ENCODE results near the gene RPS6KA5.
"Not testable (repeated sequence)": the region's sequence is repeated elsewhere in the genome, so short reads cannot be mapped to it uniquely, and the experiment has no call there.

The RPS6KA5 gene

GRCh38 chr14:91060351-91061055, at the start of gene RPS6KA5:
TSS of gene RPS6KA5 (minus strand) at chr14:91060641. CDS start at chr14:91060434, 207 bp downstream.
- DNase-seq: peak; percentile 99

GRCh38 chr14:91108941-91109611, 48.6 kb upstream of the RPS6KA5 start:
- no peak for DNase-seq

GRCh38 chr14:91103116-91103515, 42.7 kb upstream of the RPS6KA5 start:
- DNase-seq: no peak

- no peak for DNase-seq
These were observed 39.7 kb upstream of the RPS6KA5 start for GRCh38 chr14:91100102-91100501.

GRCh38 chr14:91098591-91098990, 38.1 kb upstream of the RPS6KA5 start:
- no peak for DNase-seq

GRCh38 chr14:91097657-91098056, 37.2 kb upstream of the RPS6KA5 start:
- not testable (repeated sequence) for DNase-seq

- DNase-seq: no peak
These were observed 34.7 kb upstream of the RPS6KA5 start for GRCh38 chr14:91095178-91095577.

- no peak for DNase-seq
These were observed 34.3 kb upstream of the RPS6KA5 start for GRCh38 chr14:91094772-91095171.

- DNase-seq: not testable (repeated sequence)
These were observed 33.5 kb upstream of the RPS6KA5 start for GRCh38 chr14:91093743-91094472.

- DNase-seq: no peak
These were observed 31.6 kb upstream of the RPS6KA5 start for GRCh38 chr14:91092073-91092472.

- no peak for DNase-seq
These were observed 30.3 kb upstream of the RPS6KA5 start for GRCh38 chr14:91090743-91091142.

GRCh38 chr14:91089958-91090535, 29.6 kb upstream of the RPS6KA5 start:
- DNase-seq: no peak

- no peak for DNase-seq
These were observed 28.3 kb upstream of the RPS6KA5 start for GRCh38 chr14:91088585-91089235.

GRCh38 chr14:91087470-91087869, 27.0 kb upstream of the RPS6KA5 start:
- DNase-seq: not testable (repeated sequence)

GRCh38 chr14:91084516-91084915, 24.1 kb upstream of the RPS6KA5 start:
- no peak for DNase-seq

GRCh38 chr14:91082282-91082681, 21.8 kb upstream of the RPS6KA5 start:
- no peak for DNase-seq

- DNase-seq: no peak
These were observed 19.6 kb upstream of the RPS6KA5 start for GRCh38 chr14:91080071-91080470.

- no peak for DNase-seq
These were observed 17.8 kb upstream of the RPS6KA5 start for GRCh38 chr14:91078095-91078737.

GRCh38 chr14:91075553-91075952, 15.1 kb upstream of the RPS6KA5 start:
- DNase-seq: no peak

- no peak for DNase-seq
These were observed 10.1 kb upstream of the RPS6KA5 start for GRCh38 chr14:91070572-91070971.

GRCh38 chr14:91068642-91069041, 8.2 kb upstream of the RPS6KA5 start:
- no peak for DNase-seq

GRCh38 chr14:91067186-91067585, 6.7 kb upstream of the RPS6KA5 start:
- DNase-seq: no peak
